Erythroblast (primary cell): ENCODE results near the gene KCNN1.
A peak's percentile ranks its signal among the peaks of the same experiment; 100 is the strongest.

Experiments used
- DNase-seq, 2 experiments: peaks; one replicate each; lab custom pipeline; 2025; lab: John Stamatoyannopoulos, UW
- GATA1 ChIP-seq: IDR thresholded peaks from 2 replicates; pipeline ENCODE4 v1.6.1; 2011; ENCODE audit warnings: low read depth, mild to moderate bottlenecking, control low read depth, low read length, moderate library complexity
- POLR2A ChIP-seq: IDR thresholded peaks from 2 replicates; pipeline ENCODE4 v1.6.1; 2011; ENCODE audit warnings: mild to moderate bottlenecking, low read length

Gene KCNN1

GRCh38 chr19:17951990-17952976, 14.6 kb upstream of the KCNN1 start:
- DNase-seq, result peak in 1 of 2 experiments; percentile 43
- TF ChIP-seq GATA1, result no peak
- no peak for TF ChIP-seq POLR2A

GRCh38 chr19:17953316-17953801, 13.5 kb upstream of the KCNN1 start:
- TF ChIP-seq POLR2A (no peak), GATA1 (no peak)
- DNase-seq, result no peak

- peak; percentile 74 to 80 for DNase-seq
- TF ChIP-seq GATA1 (no peak), POLR2A (no peak)
Measured at GRCh38 chr19:17953869-17954268, 13.0 kb upstream of the KCNN1 start.

GRCh38 chr19:17954401-17954800, 12.5 kb upstream of the KCNN1 start:
- no peak for DNase-seq
- no peak for TF ChIP-seq GATA1
- TF ChIP-seq POLR2A, result no peak

- DNase-seq, result no peak
- TF ChIP-seq GATA1, result no peak
- no peak for TF ChIP-seq POLR2A
Measured at GRCh38 chr19:17957149-17957849, 9.6 kb upstream of the KCNN1 start.

DNA sequence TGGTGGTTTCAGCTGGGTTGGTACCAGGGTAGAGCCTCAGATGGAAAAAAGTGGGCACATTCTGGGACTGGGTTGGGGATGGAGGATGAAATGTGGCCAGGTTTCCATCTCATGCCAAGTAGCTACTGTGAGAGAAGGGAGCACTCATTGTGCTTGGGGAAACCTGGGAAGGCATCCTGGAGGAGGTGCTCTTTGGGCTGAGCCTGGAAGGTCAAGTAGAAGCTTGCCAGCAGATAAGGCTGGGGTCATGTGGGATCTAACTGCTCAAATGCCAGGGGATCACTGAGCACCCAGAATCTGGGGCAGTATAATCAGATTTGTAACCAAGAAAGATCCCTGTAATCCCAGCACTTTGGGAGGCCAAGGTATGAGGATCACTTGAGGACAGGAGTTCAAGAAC, 9.0 kb upstream of the KCNN1 start:
- TF ChIP-seq POLR2A (no peak), GATA1 (no peak)
- DNase-seq, result no peak

DNA sequence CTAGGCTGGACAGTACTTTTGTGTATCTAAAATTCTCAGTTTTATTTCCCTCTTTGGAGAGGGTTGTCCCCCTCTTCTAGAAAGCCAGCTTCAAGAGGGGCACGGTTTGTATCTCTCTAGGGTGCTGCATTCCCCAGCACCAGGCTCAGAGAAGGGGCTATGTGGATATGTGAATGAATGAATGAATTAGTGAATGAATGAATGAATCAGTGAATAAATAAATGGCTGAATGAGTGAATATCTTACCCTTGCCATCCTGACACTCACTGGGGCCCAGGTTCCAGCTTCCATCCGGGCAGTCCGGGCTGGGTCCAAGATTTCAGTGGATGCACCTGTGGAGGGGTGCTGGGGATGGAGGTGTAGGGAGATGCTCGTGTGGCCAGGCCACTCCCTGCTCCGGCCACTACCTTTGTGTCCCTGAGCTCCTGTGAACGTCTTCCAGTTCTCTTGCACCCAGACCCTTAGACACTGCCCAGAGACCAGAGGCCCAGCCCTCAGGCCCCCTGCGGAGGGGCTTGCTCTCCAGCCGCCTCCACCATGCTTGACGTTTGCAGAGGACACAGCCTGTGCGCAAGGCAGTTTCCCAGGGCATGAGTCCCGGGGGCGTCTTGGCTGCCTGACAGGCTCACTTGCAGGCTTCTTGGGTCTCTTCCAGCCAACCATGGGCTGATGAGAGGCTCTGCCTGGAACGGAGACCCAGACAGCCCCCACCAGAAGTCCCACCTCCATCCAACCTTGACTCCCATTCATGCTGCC, 2.8 kb upstream of the KCNN1 start:
- no peak for DNase-seq
- TF ChIP-seq GATA1 (no peak), POLR2A (no peak)

- TF ChIP-seq GATA1, result no peak
- no peak for TF ChIP-seq POLR2A
- no peak for DNase-seq
Measured at GRCh38 chr19:17965370-17966128, 1.4 kb upstream of the KCNN1 start.

DNA sequence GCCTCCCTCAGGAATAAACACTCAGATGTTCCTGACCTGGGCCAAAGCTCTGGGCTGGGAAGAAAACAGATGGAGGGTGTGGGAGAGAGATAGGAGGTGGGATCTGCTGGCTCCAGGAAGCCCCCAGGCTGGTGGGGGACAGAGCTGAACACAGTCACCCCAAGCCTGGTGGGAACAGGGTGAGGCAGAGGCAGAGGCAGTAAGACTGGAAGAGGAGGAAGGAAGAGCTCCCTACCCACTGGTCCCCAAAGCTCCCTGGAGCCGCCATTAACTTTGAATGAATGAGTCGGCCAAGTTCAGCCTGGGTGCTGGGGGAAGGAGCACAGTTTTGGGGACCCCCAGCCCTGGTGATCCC, 801 bp upstream of the KCNN1 start:
- no peak for TF ChIP-seq GATA1
- TF ChIP-seq POLR2A, result no peak
- no peak for DNase-seq

GRCh38 chr19:17967257-17968051, 547 bp downstream of the KCNN1 start:
- no peak for DNase-seq
- TF ChIP-seq POLR2A (no peak), GATA1 (no peak)

- TF ChIP-seq GATA1 (no peak), POLR2A (no peak)
Measured at GRCh38 chr19:17968362-17968761, 1.5 kb downstream of the KCNN1 start.

More at GRCh38 chr19:17968362-17968761, 1.5 kb downstream of the KCNN1 start:
- DNase-seq, result no peak
